ENCODE results near the gene N4BP2L1.
"Not testable (repeated sequence)": the region's sequence is repeated elsewhere in the genome, so short reads cannot be mapped to it uniquely, and the experiment has no call there.

N4BP2L1 gene

DNA sequence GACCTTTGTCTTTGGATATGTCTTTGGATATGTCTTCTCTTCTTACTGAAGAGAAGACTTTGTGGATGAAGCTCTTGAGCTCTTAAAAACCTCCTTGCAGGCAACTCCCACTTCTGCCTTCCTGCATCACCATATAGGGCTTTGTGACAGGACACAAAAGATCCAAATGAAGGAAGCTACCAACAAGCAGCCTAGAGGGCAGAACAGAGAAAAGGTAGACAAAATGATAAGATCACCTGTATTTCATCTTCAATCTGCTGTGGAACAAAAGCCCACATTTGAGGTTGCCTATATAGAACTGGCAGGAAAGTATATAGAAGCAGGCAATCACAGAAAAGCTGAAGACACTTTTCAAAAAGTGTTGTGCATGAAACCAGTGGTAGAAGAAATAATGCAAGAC lies 42.5 kb downstream of the N4BP2L1 start:
- no peak for DNase-seq

DNA sequence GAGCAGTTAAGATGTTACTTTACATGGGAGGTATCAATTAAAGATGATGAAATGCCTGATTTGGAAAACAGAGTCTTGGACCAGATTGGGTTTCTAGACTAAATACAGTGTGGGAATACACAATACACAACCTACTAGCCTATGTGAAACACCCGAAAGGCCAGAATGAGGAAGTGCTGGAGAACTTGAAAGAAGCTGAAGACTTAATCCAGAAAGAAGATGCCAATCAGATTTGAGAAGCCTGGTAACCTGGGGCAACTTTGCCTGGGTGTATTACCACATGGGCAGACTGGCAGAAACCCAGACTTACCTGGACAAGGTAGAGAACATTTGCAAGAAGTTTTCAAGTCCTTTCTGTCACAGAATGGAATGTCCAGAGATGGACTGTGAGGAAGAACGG lies 43.2 kb downstream of the N4BP2L1 start:
- no peak for DNase-seq

DNA sequence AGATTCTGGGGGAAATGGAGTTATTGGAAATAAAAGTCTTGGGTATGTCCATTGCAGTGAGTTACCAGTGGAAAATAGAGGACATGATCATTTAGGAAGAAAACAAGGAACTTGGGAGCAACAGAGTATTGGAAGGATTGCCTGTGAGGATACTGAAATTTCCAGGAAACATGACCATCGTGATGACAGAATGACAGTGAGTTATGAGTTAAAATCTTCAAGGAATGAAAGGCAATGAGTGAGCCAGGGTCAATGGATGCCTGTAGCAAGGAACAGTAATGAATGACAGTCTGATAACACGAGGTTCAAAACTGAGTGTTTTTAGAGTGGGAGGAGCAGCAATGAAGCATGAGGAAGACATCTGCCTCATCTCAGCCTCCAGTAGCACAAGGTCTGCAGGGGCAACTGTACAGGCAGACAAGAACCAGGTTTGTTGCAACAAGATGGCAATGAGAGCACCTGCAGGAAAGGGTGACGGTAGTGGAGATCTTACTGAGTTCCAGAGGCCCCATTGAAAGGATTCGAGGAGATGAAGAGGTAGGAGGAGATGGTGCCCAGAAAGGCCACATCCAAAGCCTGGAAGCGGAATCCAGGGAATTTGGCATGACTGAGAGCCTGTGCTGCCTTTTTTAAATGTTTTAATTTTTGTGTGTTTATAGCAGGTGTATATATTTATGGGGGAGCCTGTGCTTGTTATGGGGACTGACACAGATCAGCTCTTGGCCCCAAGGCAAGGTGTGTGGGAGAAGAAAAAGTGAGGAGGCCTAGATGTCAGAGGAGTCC lies 43.9 kb downstream of the N4BP2L1 start:
- no peak for DNase-seq

DNA sequence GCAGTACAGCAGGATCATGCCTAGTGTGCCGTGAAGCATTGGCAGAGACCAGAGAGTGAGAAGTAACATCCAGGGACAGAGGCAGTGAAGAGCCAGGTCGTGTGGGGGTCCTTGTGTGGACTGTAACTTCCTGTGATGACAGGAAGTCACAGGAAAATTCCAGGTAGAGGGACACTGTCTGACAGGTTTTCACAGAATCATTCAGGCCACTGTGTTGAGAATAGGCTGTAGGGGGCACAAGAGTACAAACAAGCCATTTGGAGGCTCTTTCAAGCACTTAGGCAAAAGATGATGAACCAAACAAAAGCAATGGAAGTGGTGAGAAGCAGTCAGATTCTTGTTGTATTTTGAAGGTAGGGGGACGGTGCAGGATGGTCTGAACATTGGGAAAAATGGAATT lies 46.4 kb downstream of the N4BP2L1 start:
- no peak for DNase-seq

DNA sequence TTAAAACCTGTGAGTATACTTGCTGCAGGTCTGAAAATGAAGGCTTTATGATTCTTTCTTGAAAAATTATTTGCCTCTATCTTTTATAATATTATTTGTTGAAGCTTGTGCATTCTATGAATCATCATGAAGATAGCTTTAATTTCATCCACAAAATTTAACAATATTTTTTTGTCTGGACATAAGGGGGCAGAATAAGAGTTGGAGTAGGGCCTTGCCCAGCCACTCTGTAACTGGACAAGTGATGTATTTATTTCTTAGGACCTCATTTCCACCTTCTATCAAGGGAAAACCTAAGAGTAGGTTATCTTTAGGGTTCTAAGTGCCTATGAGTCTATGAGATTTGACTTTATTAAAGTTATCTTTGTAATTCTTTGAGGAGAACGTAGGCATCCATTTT lies 49.9 kb downstream of the N4BP2L1 start:
- DNase-seq, result no peak

DNA sequence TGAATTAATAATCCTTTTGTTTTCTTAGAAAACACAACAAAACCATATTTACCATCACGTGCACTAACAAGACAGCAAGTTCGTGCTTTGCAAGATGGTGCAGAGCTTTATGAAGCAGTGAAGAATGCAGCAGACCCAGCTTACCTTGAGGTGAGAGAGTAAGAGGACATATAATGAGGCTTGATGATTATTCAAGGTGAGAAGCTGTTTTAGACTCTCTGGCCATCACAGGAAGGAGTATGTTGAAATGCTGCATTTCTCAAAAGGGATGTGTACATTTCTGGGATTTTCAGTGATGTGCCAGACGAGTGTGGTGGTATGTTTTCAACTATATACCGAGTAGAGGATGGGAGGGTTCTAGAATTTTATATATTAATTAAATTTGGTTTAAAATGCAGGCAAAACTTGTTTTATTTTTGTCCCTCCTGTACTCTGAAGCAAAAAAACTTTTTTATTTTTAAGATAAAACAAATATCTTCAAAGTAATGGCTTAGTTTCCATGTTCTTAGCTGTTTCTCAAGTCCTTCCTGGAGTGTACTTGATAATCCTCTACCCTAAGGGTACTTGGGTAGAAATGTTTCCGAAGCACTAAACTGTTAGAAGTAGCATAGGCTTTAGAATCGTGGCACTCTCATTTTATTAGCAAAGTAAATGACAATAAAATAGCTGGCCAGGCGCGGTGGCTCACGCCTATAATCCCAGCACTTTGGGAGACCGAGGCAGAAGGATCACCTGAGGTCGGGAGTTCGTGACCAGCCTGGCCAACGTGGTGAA lies 51.1 kb downstream of the N4BP2L1 start:
- no peak for DNase-seq

DNA sequence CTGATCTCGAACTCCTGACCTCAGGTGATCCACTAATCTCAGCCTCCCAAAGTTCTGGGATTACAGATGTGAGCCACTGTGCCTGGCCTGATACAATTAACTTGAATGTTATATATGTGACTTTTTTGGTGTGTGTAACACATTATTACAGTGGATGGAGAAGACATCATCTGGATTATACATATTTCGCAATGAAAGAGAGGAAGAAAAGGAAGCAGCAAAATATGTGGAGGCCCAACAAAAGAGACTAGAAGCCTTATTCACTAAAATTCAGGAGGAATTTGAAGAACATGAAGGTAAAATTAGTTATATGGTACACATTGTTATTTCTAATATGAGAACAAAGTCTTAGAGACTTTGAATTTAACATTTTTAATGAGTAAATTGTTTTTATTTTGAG lies 57.1 kb downstream of the N4BP2L1 start:
- no peak for DNase-seq

DNA sequence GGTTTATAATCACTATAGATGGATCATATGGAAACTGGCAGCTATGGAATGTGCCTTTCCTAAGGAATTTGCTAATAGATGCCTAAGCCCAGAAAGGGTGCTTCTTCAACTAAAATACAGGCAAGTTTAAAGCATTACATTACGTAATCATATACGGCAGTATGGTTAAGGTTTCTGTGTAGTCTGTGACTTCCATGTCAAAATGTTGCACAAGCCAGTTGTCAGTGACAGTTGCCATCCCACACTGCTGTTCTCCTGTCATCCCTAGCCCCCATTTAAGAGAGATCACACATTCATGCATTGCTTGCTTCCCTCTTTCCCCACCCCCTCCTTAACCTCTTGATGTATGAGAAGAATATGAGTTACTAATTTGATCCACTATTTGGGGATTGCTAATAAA lies 65.4 kb downstream of the N4BP2L1 start:
- DNase-seq, result no peak

DNA sequence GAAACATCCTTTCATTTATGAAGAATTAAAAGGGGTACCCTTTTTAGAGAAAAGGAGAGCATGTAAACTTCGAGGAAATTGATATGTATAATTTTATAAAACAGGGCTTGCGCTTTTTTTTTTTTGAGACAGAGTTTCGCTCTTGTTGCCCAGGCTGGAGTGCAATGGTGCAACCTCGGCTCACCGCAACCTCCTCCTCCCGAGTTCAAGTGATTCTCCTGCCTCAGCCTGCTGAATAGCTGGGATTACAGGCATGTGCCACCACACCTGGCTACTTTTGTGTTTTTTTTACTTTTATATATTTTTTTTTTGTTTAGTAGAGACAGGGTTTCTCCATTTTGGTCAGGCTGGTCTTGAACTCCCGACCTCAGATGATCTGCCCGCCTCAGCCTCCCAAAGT lies 72.0 kb downstream of the N4BP2L1 start:
- not testable (repeated sequence) for DNase-seq

DNA sequence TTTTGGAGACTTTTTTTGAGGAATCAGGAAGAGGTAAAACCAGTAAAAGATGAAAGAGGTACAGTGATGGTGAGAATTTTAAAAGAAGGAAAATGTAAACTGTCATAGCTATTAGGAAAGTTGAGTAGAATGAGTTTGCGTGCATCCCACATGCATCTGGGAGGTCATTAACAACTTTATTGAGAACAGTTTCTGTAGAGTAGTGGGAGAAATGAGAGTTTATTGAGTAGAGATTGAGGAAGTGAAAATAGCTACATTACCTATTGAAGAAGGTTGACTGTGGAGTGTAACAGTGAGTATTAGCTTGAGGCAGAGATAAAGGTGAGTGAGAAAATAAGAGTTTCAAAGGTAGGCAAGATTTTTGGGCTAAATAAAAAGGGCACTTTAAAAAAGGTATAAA lies 73.9 kb downstream of the N4BP2L1 start:
- DNase-seq, result no peak

DNA sequence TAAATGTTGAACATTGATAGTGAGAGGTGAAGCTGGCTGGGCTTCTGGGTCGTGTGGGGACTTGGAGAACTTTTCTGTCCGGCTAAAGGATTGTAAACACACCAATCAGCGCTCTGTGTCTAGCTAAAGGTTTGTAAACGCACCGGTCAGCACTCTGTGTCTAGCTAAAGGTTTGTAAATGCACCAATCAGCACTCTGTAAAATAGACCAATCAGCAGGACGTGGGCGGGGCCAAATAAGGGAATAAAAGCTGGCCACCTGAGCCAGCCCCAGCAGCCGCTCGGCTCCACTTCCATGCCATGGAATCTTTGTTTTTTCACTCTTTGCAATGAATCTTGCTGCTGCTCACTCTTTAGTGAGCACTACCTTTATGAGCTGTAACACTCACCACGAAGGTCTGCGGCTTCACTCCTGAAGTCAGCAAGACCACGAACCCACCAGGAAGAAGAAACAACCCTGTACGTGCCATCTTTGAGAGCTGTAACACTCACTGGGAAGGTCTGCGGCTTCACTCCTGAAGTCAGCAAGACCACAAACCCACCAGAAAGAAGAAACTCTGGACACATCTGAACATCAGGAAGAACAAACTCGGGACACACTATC lies 77.0 kb downstream of the N4BP2L1 start:
- DNase-seq, result not testable (repeated sequence)
